Measurements from ENCODE around the gene TOMM5. TPM values are rescaled to one million over a fixed set of nuclear protein-coding genes. Genes with fewer than 3 reads are reported as not detected.

The TOMM5 gene
- total RNA-seq, 1 donor from 2014 or later = 64.5 TPM

DNA sequence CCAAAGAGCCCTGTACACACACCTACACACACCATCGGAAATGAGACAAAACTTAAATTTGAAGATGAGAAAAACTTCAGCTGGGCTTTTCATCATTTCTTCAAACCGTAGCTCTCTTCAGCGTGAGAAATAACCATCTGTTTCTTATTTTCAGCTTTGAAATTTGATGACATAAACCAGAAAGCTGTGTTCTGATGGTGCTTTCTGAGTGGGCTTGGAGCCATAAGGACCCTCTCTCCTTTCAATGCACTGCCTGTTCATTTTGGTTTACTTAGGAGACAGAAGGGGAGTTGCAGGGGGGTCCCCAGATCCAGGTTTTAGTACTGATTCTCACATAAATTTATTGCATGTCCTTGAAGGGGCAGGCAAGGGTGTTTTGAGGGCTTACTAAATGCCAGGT is 25.7 kb downstream of the TOMM5 start:
- no peaks in the 10 kb centered on the region for H3K4me1 ChIP-seq
- intact Hi-C loops (cut with DNase I) = no loop called here
- no peak overlapping the region for H3K27ac ChIP-seq
- H3K4me3 ChIP-seq = no peak overlapping the region
- TF ChIP-seq, protein P1, sequence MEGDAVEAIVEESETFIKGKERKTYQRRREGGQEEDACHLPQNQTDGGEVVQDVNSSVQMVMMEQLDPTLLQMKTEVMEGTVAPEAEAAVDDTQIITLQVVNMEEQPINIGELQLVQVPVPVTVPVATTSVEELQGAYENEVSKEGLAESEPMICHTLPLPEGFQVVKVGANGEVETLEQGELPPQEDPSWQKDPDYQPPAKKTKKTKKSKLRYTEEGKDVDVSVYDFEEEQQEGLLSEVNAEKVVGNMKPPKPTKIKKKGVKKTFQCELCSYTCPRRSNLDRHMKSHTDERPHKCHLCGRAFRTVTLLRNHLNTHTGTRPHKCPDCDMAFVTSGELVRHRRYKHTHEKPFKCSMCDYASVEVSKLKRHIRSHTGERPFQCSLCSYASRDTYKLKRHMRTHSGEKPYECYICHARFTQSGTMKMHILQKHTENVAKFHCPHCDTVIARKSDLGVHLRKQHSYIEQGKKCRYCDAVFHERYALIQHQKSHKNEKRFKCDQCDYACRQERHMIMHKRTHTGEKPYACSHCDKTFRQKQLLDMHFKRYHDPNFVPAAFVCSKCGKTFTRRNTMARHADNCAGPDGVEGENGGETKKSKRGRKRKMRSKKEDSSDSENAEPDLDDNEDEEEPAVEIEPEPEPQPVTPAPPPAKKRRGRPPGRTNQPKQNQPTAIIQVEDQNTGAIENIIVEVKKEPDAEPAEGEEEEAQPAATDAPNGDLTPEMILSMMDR (IDR thresholded peaks at IDR 0.05) = no peak
- no peaks in the 10 kb centered on the region for H3K27me3 ChIP-seq
- H3K9me3 ChIP-seq = no peaks in the 10 kb centered on the region
- DNase-seq (ENCODE audit: low spot score in 2 of 2) = no peak
- H3K36me3 ChIP-seq = peaks cover 0 to 5% of the 10 kb centered on the region in 2 donors

DNA sequence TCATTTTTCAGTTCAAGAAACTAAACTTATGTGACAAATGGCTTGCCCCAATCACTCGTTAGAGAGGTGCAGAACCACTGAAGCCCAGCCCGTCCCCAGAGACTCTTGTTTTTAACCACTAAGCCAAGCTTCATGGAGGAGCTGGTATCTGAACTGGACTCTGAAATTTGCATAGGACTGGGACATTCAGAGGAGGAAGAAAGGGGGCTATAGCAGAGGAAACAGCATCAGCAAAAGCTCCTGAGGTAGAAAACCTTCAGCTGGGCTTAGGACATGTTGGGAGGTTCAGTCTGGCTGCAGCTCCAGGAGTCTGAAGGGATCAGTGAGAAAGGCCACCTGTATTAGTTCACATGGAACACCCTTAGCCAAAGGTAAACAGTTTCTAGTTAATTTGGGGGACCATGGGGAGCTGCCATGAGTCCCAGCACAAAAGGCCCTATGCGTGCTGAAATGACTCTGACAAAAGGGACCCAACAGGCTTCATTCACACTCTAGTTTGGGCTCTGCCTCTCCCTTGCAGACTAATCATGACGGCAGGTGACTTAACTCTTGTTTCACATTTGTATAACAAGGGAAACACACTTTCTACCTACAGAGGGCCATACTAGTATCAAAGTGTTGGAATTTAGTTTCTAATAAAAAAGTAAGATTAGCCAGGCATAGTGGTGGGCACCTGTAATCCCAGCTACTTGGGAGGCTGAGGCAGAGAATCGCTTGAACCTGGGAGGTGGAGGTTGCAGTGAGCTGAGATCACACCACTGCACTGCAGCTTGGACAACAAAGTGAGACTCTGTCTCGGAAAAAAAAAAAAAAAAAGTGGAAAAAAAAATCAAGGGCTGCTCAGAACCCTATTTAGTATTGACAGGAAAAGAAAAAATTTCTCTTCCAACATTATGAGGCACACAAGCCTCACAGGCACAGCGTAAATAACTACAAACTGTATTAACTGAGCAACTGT is 26.5 kb downstream of the TOMM5 start:
- intact Hi-C loops (cut with DNase I) = no loop called here
- TF ChIP-seq, protein P1 (IDR thresholded peaks at IDR 0.05) = no peak
- Histone ChIP-seq H3K9me3 (no peaks in the 10 kb centered on the region), H3K27ac (no peak overlapping the region), H3K36me3 (peaks cover 0 to 5% of the 10 kb centered on the region in 2 donors), H3K4me1 (no peaks in the 10 kb centered on the region), H3K4me3 (no peak overlapping the region), H3K27me3 (no peaks in the 10 kb centered on the region)
- DNase-seq (ENCODE audit: low spot score in 2 of 2) = no peak

DNA sequence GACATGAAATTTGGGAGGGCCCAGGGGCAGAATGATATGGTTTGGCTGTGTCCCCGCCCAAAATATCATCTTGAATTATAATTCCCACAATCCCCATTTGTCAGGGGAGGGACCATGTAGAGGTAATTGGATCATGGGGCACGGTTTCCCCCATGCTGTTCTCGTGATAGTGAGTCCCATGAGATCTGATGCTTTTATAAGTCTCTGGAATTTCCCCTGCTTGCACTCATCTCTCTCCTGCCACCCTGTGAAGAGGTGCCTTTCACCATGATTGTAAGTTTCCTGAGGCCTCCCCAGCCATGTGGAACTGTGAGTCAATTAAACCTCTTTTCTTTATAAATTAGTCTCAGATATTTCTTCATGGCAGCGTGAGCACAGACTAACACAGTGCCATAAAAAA is 27.5 kb downstream of the TOMM5 start:
- Histone ChIP-seq H3K4me3 (no peak overlapping the region), H3K36me3 (peaks cover 0 to 5% of the 10 kb centered on the region in 2 donors), H3K9me3 (no peaks in the 10 kb centered on the region), H3K27ac (no peak overlapping the region), H3K27me3 (no peaks in the 10 kb centered on the region), H3K4me1 (no peaks in the 10 kb centered on the region)
- intact Hi-C loops (cut with DNase I) = no loop called here
- TF ChIP-seq, protein P1 (IDR thresholded peaks at IDR 0.05) = no peak
- DNase-seq (ENCODE audit: low spot score in 2 of 2) = no peak

DNA sequence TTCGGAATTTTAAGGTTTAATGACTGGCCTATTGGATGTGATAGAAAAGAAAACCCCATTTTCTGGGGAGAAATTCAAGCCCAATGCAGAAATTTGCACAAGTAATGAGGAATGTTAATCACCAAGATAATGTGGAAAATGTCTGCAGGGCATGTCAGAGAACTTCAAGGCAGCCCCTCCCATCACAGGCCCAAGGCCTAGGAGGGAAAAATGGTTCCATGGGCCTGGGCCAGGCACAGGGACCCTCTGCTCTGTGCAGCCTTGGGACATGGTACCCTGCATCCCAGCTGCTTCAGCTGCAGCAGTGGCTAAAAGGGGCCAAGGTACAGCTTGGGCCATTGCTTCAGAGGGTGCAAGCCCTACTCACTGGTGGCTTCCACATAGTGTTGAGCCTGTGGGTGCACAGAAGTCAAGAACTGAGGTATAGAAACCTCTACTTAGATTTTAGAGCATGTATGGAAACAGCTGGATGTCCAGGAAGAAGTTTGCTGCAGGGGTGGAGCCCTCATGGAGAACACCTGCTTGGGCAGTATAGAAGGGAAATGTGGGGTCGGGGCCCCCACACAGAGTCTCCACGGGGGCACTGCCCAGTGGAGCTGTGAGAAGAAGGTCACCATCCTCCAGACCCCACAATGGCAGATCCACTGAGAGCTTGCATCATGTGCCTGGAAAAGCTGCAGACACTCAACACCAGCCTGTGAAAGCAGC is 28.4 kb downstream of the TOMM5 start:
- Histone ChIP-seq H3K36me3 (peaks cover 0 to 5% of the 10 kb centered on the region in 2 donors), H3K9me3 (no peaks in the 10 kb centered on the region), H3K27ac (no peak overlapping the region), H3K4me3 (no peak overlapping the region), H3K4me1 (no peaks in the 10 kb centered on the region), H3K27me3 (no peaks in the 10 kb centered on the region)
- TF ChIP-seq, protein P1 (IDR thresholded peaks at IDR 0.05) = no peak
- no peak for DNase-seq (ENCODE audit: low spot score in 2 of 2)
- intact Hi-C loops (cut with DNase I) = no loop called here

DNA sequence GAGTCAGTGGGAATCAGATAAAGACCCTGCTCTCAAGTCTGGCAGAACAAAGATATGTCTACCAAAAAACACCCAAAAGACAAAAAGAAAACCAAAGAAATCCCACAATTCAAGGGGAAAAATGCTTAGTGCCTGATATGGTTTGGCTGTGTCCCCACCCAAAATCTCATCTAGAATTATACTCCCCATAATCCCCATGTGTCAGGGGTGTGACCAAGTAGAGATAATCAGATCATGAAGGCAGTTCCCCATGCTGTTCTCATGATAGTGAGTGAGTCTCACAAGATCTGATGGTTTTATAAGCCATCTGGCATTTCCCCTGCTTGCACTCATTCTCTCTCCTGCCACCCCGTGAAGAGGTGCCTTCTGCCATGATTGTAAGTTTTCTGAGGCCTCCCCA is 29.6 kb downstream of the TOMM5 start:
- Histone ChIP-seq H3K9me3 (no peaks in the 10 kb centered on the region), H3K4me3 (no peak overlapping the region), H3K36me3 (peaks cover 0 to 5% of the 10 kb centered on the region in 2 donors), H3K4me1 (no peaks in the 10 kb centered on the region), H3K27ac (no peak overlapping the region), H3K27me3 (no peaks in the 10 kb centered on the region)
- DNase-seq (ENCODE audit: low spot score in 2 of 2) = no peak
- intact Hi-C loops (cut with DNase I) = no loop called here
- TF ChIP-seq, protein P1 (IDR thresholded peaks at IDR 0.05) = no peak
